Mammary epithelial cell (primary cell): ENCODE data around the gene CCDC13.

Experiments
- CTCF ChIP-seq, 2 donors: IDR thresholded peaks in 1 of 2; conservative IDR thresholded peaks in 1 of 2; 2 replicates each; pipeline ENCODE4 v1.5.1; 2011 to 2012; ENCODE audit warnings: inconsistent platforms in 2 of 2, low read length in 2 of 2, mild to moderate bottlenecking in 2 of 2, control low read depth in 1 of 2, low read depth in 1 of 2; ENCODE audit not compliant: insufficient read depth in 1 of 2; ENCODE audit errors: extremely low read depth in 1 of 2
- EZH2 ChIP-seq: IDR thresholded peaks from 2 replicates; pipeline ENCODE4 v1.6.1; 2012; ENCODE audit warnings: low read length, inconsistent platforms, borderline replicate concordance

GRCh38 chr3:42733501-42734262 is 39.4 kb downstream of the CCDC13 start:
- no peak for TF ChIP-seq CTCF (conservative IDR thresholded peaks at IDR 0.05 in 1 of 2, IDR thresholded peaks at IDR 0.05 in 1 of 2; ENCODE audit: extremely low read depth in 1 of 2, insufficient read depth in 1 of 2, low read depth in 1 of 2, low read length in 2 of 2)
- TF ChIP-seq EZH2: no peak
